GM23248 (cell line): ENCODE results near the gene DIP2C. TPM values are rescaled to one million over a fixed set of nuclear protein-coding genes. Genes with fewer than 3 reads are reported as not detected.

Experiments used
- DNase-seq: peaks from one replicate; pipeline ENCODE4 v3.0.0-alpha.2; 2015
- H2AFZ ChIP-seq: fragments of 200-600 bp; sonication (generic); 2 replicates; pipeline ENCODE4 v1.6.1; 2016; ENCODE audit warnings: antibody characterized with exemption
- H3F3A ChIP-seq: fragments of 200-600 bp; sonication (generic); 2 replicates; pipeline ENCODE4 v1.6.1; 2016; ENCODE audit warnings: mild to moderate bottlenecking, antibody characterized with exemption, mixed run types; ENCODE audit not compliant: insufficient read depth
- H3K27ac ChIP-seq: fragments of 200-600 bp; sonication (generic); 2 replicates; pipeline ENCODE4 v1.5.1; 2016; ENCODE audit warnings: mild to moderate bottlenecking
- H3K27me3 ChIP-seq: fragments of 200-600 bp; sonication (generic); replicated peaks from 2 replicates; pipeline ENCODE4 v1.6.1; 2016; ENCODE audit warnings: mild to moderate bottlenecking; ENCODE audit not compliant: insufficient read depth
- H3K36me3 ChIP-seq: fragments of 200-600 bp; sonication (generic); 2 replicates; pipeline ENCODE4 v1.6.1; 2016; ENCODE audit warnings: low read depth, mild to moderate bottlenecking
- H3K4me1 ChIP-seq: fragments of 200-600 bp; sonication (generic); 2 replicates; pipeline ENCODE4 v1.6.1; 2016; ENCODE audit warnings: mild to moderate bottlenecking; ENCODE audit not compliant: insufficient read depth
- H3K4me2 ChIP-seq: fragments of 200-600 bp; sonication (generic); one replicate; pipeline ENCODE4 v1.6.1; 2016; ENCODE audit warnings: mild to moderate bottlenecking; ENCODE audit not compliant: unreplicated experiment
- H3K4me3 ChIP-seq: fragments of 200-600 bp; sonication (generic); 2 replicates; pipeline ENCODE4 v1.5.1; 2016; ENCODE audit warnings: mild to moderate bottlenecking
- H3K79me2 ChIP-seq: fragments of 200-600 bp; sonication (generic); 2 replicates; pipeline ENCODE4 v1.6.1; 2016; ENCODE audit warnings: mild to moderate bottlenecking; ENCODE audit not compliant: insufficient read depth
- H3K9ac ChIP-seq: fragments of 200-600 bp; sonication (generic); 2 replicates; pipeline ENCODE4 v1.6.1; 2016; ENCODE audit warnings: mild to moderate bottlenecking
- H3K9me2 ChIP-seq: fragments of 200-600 bp; sonication (generic); 2 replicates; pipeline ENCODE4 v1.6.1; 2016; ENCODE audit warnings: mixed run types, mild to moderate bottlenecking, moderate library complexity; ENCODE audit not compliant: insufficient read depth
- H3K9me3 ChIP-seq: fragments of 200-600 bp; sonication (generic); one replicate; pipeline ENCODE4 v1.6.1; 2017; ENCODE audit warnings: low read depth
- H4K20me1 ChIP-seq: fragments of 200-600 bp; sonication (generic); 2 replicates; pipeline ENCODE4 v1.6.0; 2016; ENCODE audit not compliant: insufficient read depth
- EZH2 ChIP-seq: fragments of 200-600 bp; sonication (generic); IDR thresholded peaks from 2 replicates; pipeline ENCODE4 v1.6.1; 2018; ENCODE audit warnings: antibody characterized with exemption, mild to moderate bottlenecking; ENCODE audit not compliant: insufficient read depth, poor library complexity, severe bottlenecking
- EZH2phosphoT487 ChIP-seq: fragments of 200-600 bp; sonication (generic); IDR thresholded peaks from 2 replicates; pipeline ENCODE4 v1.6.1; 2018; ENCODE audit warnings: antibody characterized with exemption, moderate library complexity, mild to moderate bottlenecking, low read depth; ENCODE audit not compliant: insufficient read depth
- WGBS, 2 experiments: methylation state at CpG; one replicate each; pipeline ENCODE4 v1.1.6; 2015 to 2017; ENCODE audit warnings: low lambda C conversion rate in 2 of 2, low coverage in 1 of 2; ENCODE audit errors: missing lambda C conversion rate in 2 of 2; 5-methylcytosine and 5-hydroxymethylcytosine counted together
- in situ Hi-C: fragments of 300-500 bp; cut with MboI; formaldehyde crosslinking; loops from 2 replicates; pipeline ENCODE4 v1.15.0; 2020
- polyA plus RNA-seq: library from polyadenylated mRNA; unstranded; fragments of >200 nt; fragmentation: Nextera tagmentation; extraction: Ambion mirVana; gene quantifications from 2 replicates; pipeline ENCODE4 v1.2.1, GENCODE V29; 2016
- total RNA-seq: library from RNA; depleted of rRNA; stranded (reverse); fragments of >200 nt; shearing (Covaris generic); gene quantifications from 2 replicates; pipeline ENCODE4 v1.2.3, GENCODE V29; 2014

The DIP2C gene
- total and polyA plus RNA-seq, 2 experiments from 2014 or later, result 12.0 to 13.1 TPM

DNA sequence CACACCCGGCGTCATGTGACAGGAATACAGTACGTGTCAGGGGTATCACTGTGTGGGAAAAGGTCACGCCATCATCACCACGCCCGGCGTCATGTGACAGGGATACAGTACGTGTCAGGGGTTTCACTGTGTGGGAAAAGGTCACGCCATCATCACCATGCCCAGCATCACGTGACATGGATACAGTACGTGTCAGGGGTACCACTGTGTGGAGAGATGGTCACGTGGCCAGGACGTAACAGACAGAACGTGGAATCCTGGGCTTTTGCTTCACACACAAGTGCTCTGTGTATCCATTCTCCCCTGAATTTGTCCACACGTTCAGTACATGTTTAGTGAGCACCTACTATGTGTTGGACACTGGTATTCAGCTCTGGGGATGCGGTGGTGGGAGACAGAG is 34.5 kb upstream of the DIP2C start:
- WGBS, 2 experiments, result 79 to 83% methylated on average over 16 of the region's 16 CpGs
- in situ Hi-C loops, result no loop called here
- TF ChIP-seq EZH2phosphoT487, result no peak
- no peak for TF ChIP-seq EZH2
- Histone ChIP-seq H3K79me2 (no peaks in the 10 kb centered on the region), H3K27ac (no peak overlapping the region), H3K27me3 (peaks cover 17% of the 10 kb centered on the region; the same call in 1 of the 2 replicates), H4K20me1 (no peaks in the 10 kb centered on the region), H3F3A (no peaks in the 10 kb centered on the region), H2AFZ (no peak overlapping the region), H3K4me3 (no peak overlapping the region), H3K9ac (no peak overlapping the region), H3K4me2 (no peak overlapping the region), H3K36me3 (no peaks in the 10 kb centered on the region), H3K9me2 (no peaks in the 10 kb centered on the region), H3K4me1 (no peaks in the 10 kb centered on the region), H3K9me3 (no peaks in the 10 kb centered on the region)
- no peak for DNase-seq

- H4K20me1 ChIP-seq, result no peaks in the 10 kb centered on the region
- whole genome bisulfite sequencing, 2 experiments, result 78 to 79% methylated on average over 26 of the region's 26 CpGs
Observed at GRCh38 chr10:722281-723060, 33.0 kb upstream of the DIP2C start.

GRCh38 chr10:718143-718700 is 28.8 kb upstream of the DIP2C start:
- no peaks in the 10 kb centered on the region for H3K9me3 ChIP-seq
- TF ChIP-seq EZH2phosphoT487 (no peak), EZH2 (no peak)
- H3K9ac ChIP-seq, result no peak overlapping the region
- no peak for DNase-seq
- no peaks in the 10 kb centered on the region for H3K4me1 ChIP-seq
- H3K9me2 ChIP-seq, result no peaks in the 10 kb centered on the region
- no peaks in the 10 kb centered on the region for H3K79me2 ChIP-seq
- H3K4me3 ChIP-seq, result no peak overlapping the region
- in situ Hi-C loops, result no loop called here
- H3K4me2 ChIP-seq, result no peak overlapping the region
- H4K20me1 ChIP-seq, result no peaks in the 10 kb centered on the region
- no peaks in the 10 kb centered on the region for H3F3A ChIP-seq
- WGBS, 2 experiments, result 61 to 66% methylated on average over 4 to 6 of the region's 6 CpGs
- H3K27me3 ChIP-seq, result peaks cover 17% of the 10 kb centered on the region; the same call in 1 of the 2 replicates
- no peak overlapping the region for H3K27ac ChIP-seq
- H3K36me3 ChIP-seq, result no peaks in the 10 kb centered on the region
- no peak overlapping the region for H2AFZ ChIP-seq

More at GRCh38 chr10:722281-723060, 33.0 kb upstream of the DIP2C start:
- in situ Hi-C loops, result no loop called here
- no peak overlapping the region for H3K4me3 ChIP-seq
- no peaks in the 10 kb centered on the region for H3K9me3 ChIP-seq
- H2AFZ ChIP-seq, result no peak overlapping the region
- no peak overlapping the region for H3K9ac ChIP-seq
- no peaks in the 10 kb centered on the region for H3K9me2 ChIP-seq
- H3K4me2 ChIP-seq, result no peak overlapping the region
- H3K79me2 ChIP-seq, result no peaks in the 10 kb centered on the region
- no peak overlapping the region for H3K27ac ChIP-seq
- H3K36me3 ChIP-seq, result no peaks in the 10 kb centered on the region
- DNase-seq, result no peak
- TF ChIP-seq EZH2phosphoT487 (no peak), EZH2 (no peak)
- H3K4me1 ChIP-seq, result no peaks in the 10 kb centered on the region
- H3K27me3 ChIP-seq, result peaks cover 17% of the 10 kb centered on the region; the same call in 1 of the 2 replicates
- H3F3A ChIP-seq, result no peaks in the 10 kb centered on the region

GRCh38 chr10:717458-717857 is 28.0 kb upstream of the DIP2C start:
- in situ Hi-C loops, result no loop called here
- H3K27me3 ChIP-seq, result peaks cover 17% of the 10 kb centered on the region; the same call in 1 of the 2 replicates
- H3K9me2 ChIP-seq, result no peaks in the 10 kb centered on the region
- H3F3A ChIP-seq, result no peaks in the 10 kb centered on the region
- H3K9me3 ChIP-seq, result no peaks in the 10 kb centered on the region
- no peak overlapping the region for H3K9ac ChIP-seq
- H3K4me1 ChIP-seq, result no peaks in the 10 kb centered on the region
- H3K27ac ChIP-seq, result no peak overlapping the region
- no peaks in the 10 kb centered on the region for H3K79me2 ChIP-seq
- TF ChIP-seq EZH2 (no peak), EZH2phosphoT487 (no peak)
- no peak overlapping the region for H3K4me3 ChIP-seq
- no peaks in the 10 kb centered on the region for H4K20me1 ChIP-seq
- no peaks in the 10 kb centered on the region for H3K36me3 ChIP-seq
- 67 to 70% methylated on average over 7 to 11 of the region's 11 CpGs for WGBS, 2 experiments
- no peak for DNase-seq
- no peak overlapping the region for H2AFZ ChIP-seq
- no peak overlapping the region for H3K4me2 ChIP-seq
